ENCODE data around the gene DNAJC5.

DNA sequence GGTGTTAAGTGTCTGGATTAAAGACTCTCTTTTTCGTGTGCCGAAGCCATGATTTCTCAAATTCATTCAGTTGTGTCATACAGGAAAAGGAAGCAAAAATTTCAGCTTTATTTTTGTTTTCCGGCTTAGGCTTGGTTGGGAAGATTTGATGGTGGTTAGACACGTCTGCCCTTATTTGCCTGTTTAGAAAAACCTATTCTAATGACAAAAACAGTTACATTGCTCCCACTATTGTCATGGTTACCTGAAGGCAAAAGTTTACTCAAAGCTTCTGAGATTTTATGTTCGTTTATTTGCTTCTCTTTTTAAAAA is 982 bp downstream of the DNAJC5 start:
- TF ChIP-seq EZH2 (IDR thresholded peaks at IDR 0.05; ENCODE audit: low read depth, unreplicated experiment): no peak
- TF ChIP-seq STAT1 (IDR thresholded peaks at IDR 0.05; ENCODE audit: unreplicated experiment): no peak
- TF ChIP-seq, protein P1, sequence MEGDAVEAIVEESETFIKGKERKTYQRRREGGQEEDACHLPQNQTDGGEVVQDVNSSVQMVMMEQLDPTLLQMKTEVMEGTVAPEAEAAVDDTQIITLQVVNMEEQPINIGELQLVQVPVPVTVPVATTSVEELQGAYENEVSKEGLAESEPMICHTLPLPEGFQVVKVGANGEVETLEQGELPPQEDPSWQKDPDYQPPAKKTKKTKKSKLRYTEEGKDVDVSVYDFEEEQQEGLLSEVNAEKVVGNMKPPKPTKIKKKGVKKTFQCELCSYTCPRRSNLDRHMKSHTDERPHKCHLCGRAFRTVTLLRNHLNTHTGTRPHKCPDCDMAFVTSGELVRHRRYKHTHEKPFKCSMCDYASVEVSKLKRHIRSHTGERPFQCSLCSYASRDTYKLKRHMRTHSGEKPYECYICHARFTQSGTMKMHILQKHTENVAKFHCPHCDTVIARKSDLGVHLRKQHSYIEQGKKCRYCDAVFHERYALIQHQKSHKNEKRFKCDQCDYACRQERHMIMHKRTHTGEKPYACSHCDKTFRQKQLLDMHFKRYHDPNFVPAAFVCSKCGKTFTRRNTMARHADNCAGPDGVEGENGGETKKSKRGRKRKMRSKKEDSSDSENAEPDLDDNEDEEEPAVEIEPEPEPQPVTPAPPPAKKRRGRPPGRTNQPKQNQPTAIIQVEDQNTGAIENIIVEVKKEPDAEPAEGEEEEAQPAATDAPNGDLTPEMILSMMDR (conservative IDR thresholded peaks at IDR 0.05; ENCODE audit: low read depth in 2 of 2): no peak
- no peak for TF ChIP-seq EZH2phosphoT487 (IDR thresholded peaks at IDR 0.05; ENCODE audit: unreplicated experiment)
- TF ChIP-seq POLR2AphosphoS5 (IDR thresholded peaks at IDR 0.05; ENCODE audit: low read depth): no peak
- TF ChIP-seq CREB1 (CRISPR knock-in tag; IDR thresholded peaks at IDR 0.05; ENCODE audit: low read depth): no peak
- no peak for TF ChIP-seq JUNB (IDR thresholded peaks at IDR 0.05; ENCODE audit: unreplicated experiment)
- TF ChIP-seq, protein P2, sequence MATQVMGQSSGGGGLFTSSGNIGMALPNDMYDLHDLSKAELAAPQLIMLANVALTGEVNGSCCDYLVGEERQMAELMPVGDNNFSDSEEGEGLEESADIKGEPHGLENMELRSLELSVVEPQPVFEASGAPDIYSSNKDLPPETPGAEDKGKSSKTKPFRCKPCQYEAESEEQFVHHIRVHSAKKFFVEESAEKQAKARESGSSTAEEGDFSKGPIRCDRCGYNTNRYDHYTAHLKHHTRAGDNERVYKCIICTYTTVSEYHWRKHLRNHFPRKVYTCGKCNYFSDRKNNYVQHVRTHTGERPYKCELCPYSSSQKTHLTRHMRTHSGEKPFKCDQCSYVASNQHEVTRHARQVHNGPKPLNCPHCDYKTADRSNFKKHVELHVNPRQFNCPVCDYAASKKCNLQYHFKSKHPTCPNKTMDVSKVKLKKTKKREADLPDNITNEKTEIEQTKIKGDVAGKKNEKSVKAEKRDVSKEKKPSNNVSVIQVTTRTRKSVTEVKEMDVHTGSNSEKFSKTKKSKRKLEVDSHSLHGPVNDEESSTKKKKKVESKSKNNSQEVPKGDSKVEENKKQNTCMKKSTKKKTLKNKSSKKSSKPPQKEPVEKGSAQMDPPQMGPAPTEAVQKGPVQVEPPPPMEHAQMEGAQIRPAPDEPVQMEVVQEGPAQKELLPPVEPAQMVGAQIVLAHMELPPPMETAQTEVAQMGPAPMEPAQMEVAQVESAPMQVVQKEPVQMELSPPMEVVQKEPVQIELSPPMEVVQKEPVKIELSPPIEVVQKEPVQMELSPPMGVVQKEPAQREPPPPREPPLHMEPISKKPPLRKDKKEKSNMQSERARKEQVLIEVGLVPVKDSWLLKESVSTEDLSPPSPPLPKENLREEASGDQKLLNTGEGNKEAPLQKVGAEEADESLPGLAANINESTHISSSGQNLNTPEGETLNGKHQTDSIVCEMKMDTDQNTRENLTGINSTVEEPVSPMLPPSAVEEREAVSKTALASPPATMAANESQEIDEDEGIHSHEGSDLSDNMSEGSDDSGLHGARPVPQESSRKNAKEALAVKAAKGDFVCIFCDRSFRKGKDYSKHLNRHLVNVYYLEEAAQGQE (IDR thresholded peaks at IDR 0.05; ENCODE audit: unreplicated experiment): no peak
- TF ChIP-seq ZNF331 (CRISPR knock-in tag; IDR thresholded peaks at IDR 0.05; ENCODE audit: low read depth): no peak
- no peak for TF ChIP-seq ZNF114 (CRISPR knock-in tag; IDR thresholded peaks at IDR 0.05)
- no peak for TF ChIP-seq NANOG (IDR thresholded peaks at IDR 0.05; ENCODE audit: borderline replicate concordance)
- TF ChIP-seq, protein P3, sequence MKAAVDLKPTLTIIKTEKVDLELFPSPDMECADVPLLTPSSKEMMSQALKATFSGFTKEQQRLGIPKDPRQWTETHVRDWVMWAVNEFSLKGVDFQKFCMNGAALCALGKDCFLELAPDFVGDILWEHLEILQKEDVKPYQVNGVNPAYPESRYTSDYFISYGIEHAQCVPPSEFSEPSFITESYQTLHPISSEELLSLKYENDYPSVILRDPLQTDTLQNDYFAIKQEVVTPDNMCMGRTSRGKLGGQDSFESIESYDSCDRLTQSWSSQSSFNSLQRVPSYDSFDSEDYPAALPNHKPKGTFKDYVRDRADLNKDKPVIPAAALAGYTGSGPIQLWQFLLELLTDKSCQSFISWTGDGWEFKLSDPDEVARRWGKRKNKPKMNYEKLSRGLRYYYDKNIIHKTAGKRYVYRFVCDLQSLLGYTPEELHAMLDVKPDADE (IDR thresholded peaks at IDR 0.05): no peak
- TF ChIP-seq, protein P4, sequence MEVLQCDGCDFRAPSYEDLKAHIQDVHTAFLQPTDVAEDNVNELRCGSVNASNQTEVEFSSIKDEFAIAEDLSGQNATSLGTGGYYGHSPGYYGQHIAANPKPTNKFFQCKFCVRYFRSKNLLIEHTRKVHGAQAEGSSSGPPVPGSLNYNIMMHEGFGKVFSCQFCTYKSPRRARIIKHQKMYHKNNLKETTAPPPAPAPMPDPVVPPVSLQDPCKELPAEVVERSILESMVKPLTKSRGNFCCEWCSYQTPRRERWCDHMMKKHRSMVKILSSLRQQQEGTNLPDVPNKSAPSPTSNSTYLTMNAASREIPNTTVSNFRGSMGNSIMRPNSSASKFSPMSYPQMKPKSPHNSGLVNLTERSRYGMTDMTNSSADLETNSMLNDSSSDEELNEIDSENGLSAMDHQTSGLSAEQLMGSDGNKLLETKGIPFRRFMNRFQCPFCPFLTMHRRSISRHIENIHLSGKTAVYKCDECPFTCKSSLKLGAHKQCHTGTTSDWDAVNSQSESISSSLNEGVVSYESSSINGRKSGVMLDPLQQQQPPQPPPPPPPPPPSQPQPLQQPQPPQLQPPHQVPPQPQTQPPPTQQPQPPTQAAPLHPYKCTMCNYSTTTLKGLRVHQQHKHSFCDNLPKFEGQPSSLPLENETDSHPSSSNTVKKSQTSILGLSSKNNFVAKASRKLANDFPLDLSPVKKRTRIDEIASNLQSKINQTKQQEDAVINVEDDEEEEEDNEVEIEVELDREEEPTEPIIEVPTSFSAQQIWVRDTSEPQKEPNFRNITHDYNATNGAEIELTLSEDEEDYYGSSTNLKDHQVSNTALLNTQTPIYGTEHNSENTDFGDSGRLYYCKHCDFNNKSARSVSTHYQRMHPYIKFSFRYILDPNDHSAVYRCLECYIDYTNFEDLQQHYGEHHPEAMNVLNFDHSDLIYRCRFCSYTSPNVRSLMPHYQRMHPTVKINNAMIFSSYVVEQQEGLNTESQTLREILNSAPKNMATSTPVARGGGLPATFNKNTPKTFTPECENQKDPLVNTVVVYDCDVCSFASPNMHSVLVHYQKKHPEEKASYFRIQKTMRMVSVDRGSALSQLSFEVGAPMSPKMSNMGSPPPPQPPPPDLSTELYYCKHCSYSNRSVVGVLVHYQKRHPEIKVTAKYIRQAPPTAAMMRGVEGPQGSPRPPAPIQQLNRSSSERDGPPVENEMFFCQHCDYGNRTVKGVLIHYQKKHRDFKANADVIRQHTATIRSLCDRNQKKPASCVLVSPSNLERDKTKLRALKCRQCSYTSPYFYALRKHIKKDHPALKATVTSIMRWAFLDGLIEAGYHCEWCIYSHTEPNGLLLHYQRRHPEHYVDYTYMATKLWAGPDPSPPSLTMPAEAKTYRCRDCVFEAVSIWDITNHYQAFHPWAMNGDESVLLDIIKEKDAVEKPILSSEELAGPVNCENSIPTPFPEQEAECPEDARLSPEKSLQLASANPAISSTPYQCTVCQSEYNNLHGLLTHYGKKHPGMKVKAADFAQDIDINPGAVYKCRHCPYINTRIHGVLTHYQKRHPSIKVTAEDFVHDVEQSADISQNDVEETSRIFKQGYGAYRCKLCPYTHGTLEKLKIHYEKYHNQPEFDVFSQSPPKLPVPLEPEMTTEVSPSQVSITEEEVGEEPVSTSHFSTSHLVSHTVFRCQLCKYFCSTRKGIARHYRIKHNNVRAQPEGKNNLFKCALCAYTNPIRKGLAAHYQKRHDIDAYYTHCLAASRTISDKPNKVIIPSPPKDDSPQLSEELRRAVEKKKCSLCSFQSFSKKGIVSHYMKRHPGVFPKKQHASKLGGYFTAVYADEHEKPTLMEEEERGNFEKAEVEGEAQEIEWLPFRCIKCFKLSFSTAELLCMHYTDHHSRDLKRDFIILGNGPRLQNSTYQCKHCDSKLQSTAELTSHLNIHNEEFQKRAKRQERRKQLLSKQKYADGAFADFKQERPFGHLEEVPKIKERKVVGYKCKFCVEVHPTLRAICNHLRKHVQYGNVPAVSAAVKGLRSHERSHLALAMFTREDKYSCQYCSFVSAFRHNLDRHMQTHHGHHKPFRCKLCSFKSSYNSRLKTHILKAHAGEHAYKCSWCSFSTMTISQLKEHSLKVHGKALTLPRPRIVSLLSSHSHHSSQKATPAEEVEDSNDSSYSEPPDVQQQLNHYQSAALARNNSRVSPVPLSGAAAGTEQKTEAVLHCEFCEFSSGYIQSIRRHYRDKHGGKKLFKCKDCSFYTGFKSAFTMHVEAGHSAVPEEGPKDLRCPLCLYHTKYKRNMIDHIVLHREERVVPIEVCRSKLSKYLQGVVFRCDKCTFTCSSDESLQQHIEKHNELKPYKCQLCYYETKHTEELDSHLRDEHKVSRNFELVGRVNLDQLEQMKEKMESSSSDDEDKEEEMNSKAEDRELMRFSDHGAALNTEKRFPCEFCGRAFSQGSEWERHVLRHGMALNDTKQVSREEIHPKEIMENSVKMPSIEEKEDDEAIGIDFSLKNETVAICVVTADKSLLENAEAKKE (CRISPR knock-in tag; IDR thresholded peaks at IDR 0.05): no peak
